ACHN (cell line): ENCODE measurements around the gene CDC42EP5.
"Not testable (repeated sequence)": the region's sequence is repeated elsewhere in the genome, so short reads cannot be mapped to it uniquely, and the experiment has no call there.

ENCODE experiments used
- DNase-seq: peaks from one replicate; pipeline ENCODE4 v3.0.0-alpha.2; 2015
- in situ Hi-C: cut with HindIII; loops from 2 replicates; pipeline ENCODE4 v1.10.0; 2017; ENCODE audit warnings: low sequenced_read_pairs, low pct_ligation_motif_present, low pct_unique_long_range_greater_than_20kb

The CDC42EP5 gene

GRCh38 chr19:54454781-54455675 lies 18.1 kb downstream of the CDC42EP5 start:
- in situ Hi-C loops, result no loop called here

DNA sequence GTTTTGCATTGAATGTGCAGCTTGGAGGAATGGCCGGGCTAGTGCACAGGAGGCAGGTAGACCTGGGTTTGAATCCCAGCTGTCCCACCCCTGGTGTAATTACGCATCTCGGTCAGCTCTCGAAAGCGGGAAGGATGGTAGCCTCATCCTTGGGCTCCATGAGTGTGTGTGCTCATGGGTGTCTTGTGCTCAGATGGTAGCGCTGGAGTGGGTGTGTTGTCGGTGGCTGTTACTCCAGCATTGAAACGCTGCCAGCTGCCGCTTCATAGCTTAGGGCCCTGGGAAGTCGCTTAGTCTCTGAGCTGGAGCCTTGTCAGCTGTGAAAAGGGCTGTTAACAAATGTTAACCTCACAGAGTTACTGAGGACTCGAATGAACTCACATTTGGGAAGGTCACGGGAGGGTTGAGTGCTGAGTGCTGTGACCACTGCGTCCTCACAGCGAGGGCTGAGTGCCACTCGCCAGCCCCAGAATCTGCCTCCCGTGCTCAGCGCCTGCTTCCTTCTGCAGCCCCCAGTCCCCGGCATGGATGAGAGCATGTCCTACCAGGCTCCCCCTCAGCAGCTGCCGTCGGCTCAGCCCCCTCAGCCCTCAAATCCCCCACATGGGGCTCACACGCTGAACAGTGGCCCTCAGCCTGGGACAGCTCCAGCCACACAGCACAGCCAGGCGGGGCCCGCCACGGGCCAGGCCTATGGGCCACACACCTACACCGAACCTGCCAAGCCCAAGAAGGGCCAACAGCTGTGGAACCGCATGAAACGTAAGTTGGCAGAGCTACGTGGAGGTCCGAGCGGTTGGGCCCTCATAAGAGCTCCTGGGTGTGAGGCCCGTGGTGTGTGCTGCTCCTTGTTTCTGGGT lies 18.9 kb downstream of the CDC42EP5 start:
- DNase-seq, result no peak
- in situ Hi-C loops, result no loop called here

More at GRCh38 chr19:54454781-54455675, 18.1 kb downstream of the CDC42EP5 start:
- no peak for DNase-seq

- DNase-seq, result no peak
- in situ Hi-C loops, result no loop called here
These were observed 20.5 kb downstream of the CDC42EP5 start for GRCh38 chr19:54452626-54453025.

DNA sequence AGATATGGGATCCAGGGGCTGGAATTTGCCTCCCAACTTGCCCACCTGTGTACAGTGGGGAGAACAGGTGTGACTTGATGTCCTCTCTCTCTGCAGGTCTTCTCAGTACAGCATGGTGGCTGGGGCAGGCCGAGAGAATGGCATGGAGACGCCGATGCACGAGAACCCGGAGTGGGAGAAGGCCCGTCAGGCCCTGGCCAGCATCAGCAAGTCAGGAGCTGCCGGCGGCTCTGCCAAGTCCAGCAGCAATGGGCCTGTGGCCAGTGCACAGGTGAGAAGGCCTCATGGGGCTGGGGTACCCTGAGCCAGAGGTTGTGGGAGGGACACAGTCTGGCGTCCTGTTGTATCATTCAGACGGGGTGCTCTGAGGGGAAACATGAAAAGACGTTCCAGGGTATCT lies 21.1 kb downstream of the CDC42EP5 start:
- in situ Hi-C loops, result no loop called here
- DNase-seq, result no peak

DNA sequence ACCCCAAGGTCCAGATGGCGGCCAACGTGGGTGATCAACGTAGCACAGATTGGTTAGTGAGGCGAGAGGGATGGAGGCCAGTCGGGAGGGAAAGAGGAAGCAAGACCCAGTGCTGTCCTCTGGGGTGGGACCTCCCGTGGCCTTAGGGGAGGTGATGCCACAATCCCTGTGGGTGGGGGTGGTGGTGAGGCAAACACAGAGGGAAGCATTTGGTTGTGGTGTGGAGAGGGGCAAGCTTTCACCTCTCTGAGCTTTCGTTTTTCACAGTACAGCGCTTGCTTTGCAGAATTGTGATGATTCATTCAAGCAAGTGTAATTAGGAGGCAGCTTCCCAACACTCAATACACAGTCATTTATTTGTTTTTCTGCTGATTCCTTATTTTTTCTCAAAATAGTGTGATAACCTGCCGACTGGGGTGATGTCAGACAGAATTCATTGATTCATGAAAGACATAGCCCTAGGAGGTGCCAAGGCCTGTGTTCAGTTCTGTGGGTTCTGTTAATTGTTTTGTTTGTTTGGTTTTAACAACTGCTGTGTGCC lies 21.7 kb downstream of the CDC42EP5 start:
- in situ Hi-C loops, result no loop called here
- DNase-seq, result no peak

GRCh38 chr19:54449701-54450069 lies 23.4 kb downstream of the CDC42EP5 start:
- DNase-seq, result no peak
- in situ Hi-C loops, result no loop called here

GRCh38 chr19:54448774-54449700 lies 24.1 kb downstream of the CDC42EP5 start, which contains the start of gene LENG8:
TSS of gene LENG8 (plus strand) at chr19:54449199. CDS start at chr19:54451345, 2,146 bp downstream.
- peak; percentile 95 for DNase-seq
- in situ Hi-C loops, result no loop called here

- in situ Hi-C loops, result no loop called here
- DNase-seq, result peak; percentile 59
These were observed 24.9 kb downstream of the CDC42EP5 start for GRCh38 chr19:54448040-54448773.

DNA sequence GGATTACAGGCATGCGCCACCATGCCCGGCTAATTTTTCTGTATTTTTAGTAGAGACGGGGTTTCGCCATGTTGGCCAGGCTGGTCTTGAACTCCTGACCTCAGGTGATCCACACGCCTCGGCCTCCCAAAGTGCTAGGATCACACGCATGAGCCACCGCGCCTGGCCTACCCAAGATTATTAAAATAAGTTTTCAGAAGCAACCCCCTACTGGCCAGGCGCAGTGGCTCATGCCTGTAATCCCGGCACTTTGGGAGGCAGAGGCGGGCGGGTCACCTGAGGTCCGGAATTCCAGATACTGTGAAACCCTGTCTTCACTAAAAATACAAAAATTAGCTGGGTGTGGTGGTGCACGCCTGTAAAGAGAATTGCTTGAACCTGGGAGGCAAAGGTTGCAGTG lies 26.7 kb downstream of the CDC42EP5 start:
- DNase-seq, in situ Hi-C loops: not testable (repeated sequence)

DNA sequence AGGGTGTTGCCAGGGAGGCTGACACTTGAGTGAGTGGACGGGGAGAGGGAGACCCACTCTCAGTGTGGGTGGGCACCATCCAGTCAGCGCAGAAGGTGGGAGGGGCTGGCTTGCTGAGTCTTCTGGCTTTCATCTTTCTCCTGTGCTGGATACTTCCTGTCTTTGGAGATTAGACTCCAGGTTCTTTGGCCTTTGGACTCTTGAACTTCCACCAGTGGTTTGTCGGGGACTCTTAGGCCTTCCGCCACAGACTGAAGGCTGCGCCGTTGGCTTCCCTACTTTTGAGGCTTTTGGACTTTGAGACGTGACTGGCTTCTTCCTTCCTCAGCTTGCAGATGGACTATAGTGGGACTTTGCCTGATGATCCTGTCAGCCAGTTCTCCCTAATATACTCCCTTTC lies 28.4 kb downstream of the CDC42EP5 start:
- no peak for DNase-seq
- in situ Hi-C loops, result no loop called here

- DNase-seq, result no peak
- in situ Hi-C loops, result no loop called here
These were observed 32.5 kb downstream of the CDC42EP5 start for GRCh38 chr19:54440641-54441040.

DNA sequence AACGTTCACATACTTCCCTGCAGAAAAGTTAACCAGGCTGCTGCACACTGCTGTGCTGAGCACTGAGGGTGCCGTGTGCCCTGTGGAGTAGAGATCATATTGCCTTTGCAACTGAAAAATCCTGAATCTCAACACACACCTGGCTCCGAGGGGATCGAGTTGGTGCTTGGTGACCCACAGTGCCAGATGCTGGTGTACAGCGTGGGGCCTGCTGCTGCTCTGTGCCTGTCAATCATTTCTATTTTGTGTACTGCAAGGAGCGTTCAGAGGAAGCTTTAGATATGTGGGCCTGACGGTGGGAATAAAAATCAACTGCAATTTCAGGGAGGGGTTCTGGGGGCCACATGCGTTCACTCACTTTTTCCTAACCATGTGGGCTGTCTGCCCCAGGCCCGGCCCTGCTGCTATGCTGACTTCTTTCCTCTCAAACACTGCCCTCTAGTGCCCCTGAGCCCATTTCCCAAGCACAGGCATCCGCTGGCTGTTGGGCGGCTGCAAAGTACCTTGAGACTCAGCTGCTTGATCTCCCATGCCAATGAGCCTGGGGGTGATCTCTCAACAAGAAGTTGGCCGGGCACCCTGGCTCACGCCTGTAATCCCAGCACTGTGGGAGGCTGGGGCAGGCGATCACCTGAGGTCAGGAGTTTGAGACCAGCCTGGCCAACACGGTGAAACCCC lies 33.8 kb downstream of the CDC42EP5 start:
- in situ Hi-C loops, result no loop called here
- peak; percentile 44 for DNase-seq

DNA sequence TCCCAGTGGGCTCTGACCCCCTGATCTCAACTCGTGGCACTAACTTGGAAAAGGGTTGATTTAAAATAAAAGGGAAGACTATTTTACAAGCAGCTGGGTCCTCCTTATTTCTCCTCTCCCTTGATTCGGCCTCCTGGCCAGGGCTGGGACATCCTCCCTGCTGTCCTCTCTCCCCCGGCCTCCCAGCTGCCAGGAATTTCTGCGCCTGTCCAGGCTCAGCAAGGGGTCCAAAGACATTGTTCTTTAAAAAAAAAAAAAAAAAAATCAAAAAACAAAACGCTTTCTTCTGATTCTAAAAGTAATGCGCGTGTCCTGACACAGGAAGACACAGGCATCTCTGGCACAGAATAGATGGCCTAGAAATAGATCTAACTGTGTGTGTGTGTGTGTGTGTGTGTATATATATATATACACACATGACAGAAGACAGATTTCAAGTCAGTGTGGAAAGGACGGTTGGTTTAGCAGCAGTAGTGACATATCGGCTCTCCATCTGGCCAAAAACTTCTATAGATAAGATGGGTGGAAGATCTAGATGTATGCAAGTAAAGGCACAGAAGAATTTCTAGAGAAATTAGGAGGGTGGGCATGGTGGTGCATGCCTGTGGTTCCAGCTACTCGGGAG lies 36.4 kb downstream of the CDC42EP5 start:
- in situ Hi-C loops, result no loop called here
- DNase-seq, result no peak

- no peak for DNase-seq
- in situ Hi-C loops, result no loop called here
These were observed 37.0 kb downstream of the CDC42EP5 start for GRCh38 chr19:54436031-54436523.

DNA sequence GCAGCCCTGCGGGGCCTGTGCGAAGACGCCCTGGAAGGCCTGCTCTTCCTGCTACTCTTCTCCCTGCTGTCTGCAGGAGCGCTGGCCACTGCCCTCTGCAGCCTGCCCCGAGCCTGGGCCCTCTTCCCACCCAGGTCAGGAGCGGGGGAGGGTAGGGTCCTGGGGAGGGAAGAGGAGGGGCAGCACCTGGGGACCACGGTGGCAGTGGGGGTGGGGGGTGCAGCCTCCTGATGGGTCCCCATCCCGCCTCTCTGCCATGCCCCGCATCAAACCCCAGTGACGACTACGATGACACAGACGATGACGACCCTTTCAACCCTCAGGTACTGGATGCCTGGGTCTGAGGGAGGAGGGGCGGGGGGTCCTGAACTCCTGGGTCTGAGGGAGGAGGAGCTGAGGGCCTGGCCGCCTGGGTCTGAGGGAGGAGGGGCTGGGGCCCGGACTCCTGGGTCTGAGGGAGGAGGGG lies 37.5 kb downstream of the CDC42EP5 start:
- DNase-seq, result no peak
- in situ Hi-C loops, result no loop called here

GRCh38 chr19:54434873-54435214 lies 38.3 kb downstream of the CDC42EP5 start:
- in situ Hi-C loops, result no loop called here
- DNase-seq, result no peak
